CD4-positive, alpha-beta memory T cell (primary cell): ENCODE results near the gene DNAJC7. TPM values are rescaled to one million over a fixed set of nuclear protein-coding genes. Genes with fewer than 3 reads are reported as not detected.

ENCODE experiments used
- CTCF ChIA-PET: fragments of 350-600 bp; sonication (Branson Sonifier 250); formaldehyde crosslinking; loops from one replicate; lab custom pipeline; 2021; ENCODE audit warnings: inconsistent platforms; ENCODE audit not compliant: partially characterized antibody; lab: Charles Lee
- POLR2A ChIA-PET: fragments of 350-600 bp; sonication (Branson Sonifier 250); formaldehyde crosslinking; loops from one replicate; lab custom pipeline; 2021; ENCODE audit not compliant: partially characterized antibody; lab: Charles Lee
- DNase-seq, 5 donors: peaks; one replicate each; pipeline versions ENCODE4 v3.0.0 to v3.0.0-alpha.2; 2020 to 2022; ENCODE audit warnings: mixed read lengths in 1 of 5
- H3K27ac ChIP-seq: one replicate; pipeline ENCODE4 v1.7.0; 2013; ENCODE audit warnings: low read depth, low read length
- H3K27me3 ChIP-seq: 2 replicates; pipeline ENCODE4 v1.7.0; 2013; ENCODE audit warnings: mild to moderate bottlenecking, low read length, moderate library complexity; ENCODE audit not compliant: insufficient read depth
- H3K36me3 ChIP-seq: 2 replicates; pipeline ENCODE4 v1.7.0; 2013; ENCODE audit warnings: mild to moderate bottlenecking, low read length, moderate library complexity; ENCODE audit not compliant: insufficient read depth
- H3K4me1 ChIP-seq: 2 replicates; pipeline ENCODE4 v1.7.0; 2013; ENCODE audit warnings: mild to moderate bottlenecking, low read length, moderate library complexity; ENCODE audit not compliant: insufficient read depth
- H3K4me3 ChIP-seq, 2 donors: one replicate each; pipeline ENCODE4 v1.7.0; 2013; ENCODE audit warnings: low read length in 2 of 2, mild to moderate bottlenecking in 1 of 2
- H3K9me3 ChIP-seq, 2 donors: one replicate each; pipeline ENCODE4 v1.7.0; 2013; ENCODE audit warnings: low read length in 2 of 2, control low read depth in 1 of 2; ENCODE audit not compliant: control insufficient read depth in 1 of 2
- H3K27ac Mint-ChIP-seq, 7 donors: one replicate each; pipeline ENCODE4 v1.8.0; 2020 to 2021; ENCODE audit warnings: mixed read lengths in 7 of 7, mild to moderate bottlenecking in 6 of 7, inconsistent platforms in 3 of 7, moderate library complexity in 3 of 7
- H3K27me3 Mint-ChIP-seq, 2 donors: one replicate each; pipeline ENCODE4 v1.8.0; 2020 to 2021; ENCODE audit warnings: mixed read lengths in 2 of 2
- H3K36me3 Mint-ChIP-seq, 2 donors: one replicate each; pipeline ENCODE4 v1.8.0; 2020 to 2021; ENCODE audit warnings: mixed read lengths in 2 of 2, inconsistent platforms in 1 of 2, mild to moderate bottlenecking in 1 of 2
- H3K4me1 Mint-ChIP-seq, 4 donors: one replicate each; pipeline ENCODE4 v1.8.0; 2020 to 2021; ENCODE audit warnings: mixed read lengths in 4 of 4, mild to moderate bottlenecking in 1 of 4
- H3K4me3 Mint-ChIP-seq, 8 donors: one replicate each; pipeline ENCODE4 v1.8.0; 2020 to 2021; ENCODE audit warnings: mixed read lengths in 8 of 8, mild to moderate bottlenecking in 7 of 8, moderate library complexity in 6 of 8, inconsistent platforms in 3 of 8
- H3K9me3 Mint-ChIP-seq, 8 donors: one replicate each; pipeline ENCODE4 v1.8.0; 2020 to 2021; ENCODE audit warnings: mixed read lengths in 8 of 8, mild to moderate bottlenecking in 5 of 8, inconsistent platforms in 3 of 8, moderate library complexity in 1 of 8
- intact Hi-C: fragments of 100-400 bp; cut with micrococcal nuclease; formaldehyde crosslinking; loops from one replicate; pipeline ENCODE4 v1.15.1; 2023
- polyA plus RNA-seq, 2 donors: library from polyadenylated mRNA; unstranded; fragments of 300-500 nt; fragmentation: Illumina TruSeq; gene quantifications; one replicate each; pipeline ENCODE4 v1.2.3, GENCODE V29; 2021
- total RNA-seq, 2 experiments: library from RNA; stranded (reverse); gene quantifications; one replicate each; pipeline ENCODE4 v1.2.3, GENCODE V29; 2021

Gene DNAJC7
- total and polyA plus RNA-seq, 4 experiments from 2014 or later, result 45.2 to 112 (median 86.7) TPM

GRCh38 chr17:41959336-41960095 lies 57.7 kb downstream of the DNAJC7 start:
- Mint-ChIP-seq H3K9me3 (no peaks in the 10 kb centered on the region), H3K27ac (no peak overlapping the region), H3K4me1 (peaks cover 0 to 2% (median 0%) of the 10 kb centered on the region in 4 donors), H3K36me3 (no peaks in the 10 kb centered on the region), H3K27me3 (no peaks in the 10 kb centered on the region), H3K4me3 (no peak overlapping the region)
- no peaks in the 10 kb centered on the region for H3K27me3 ChIP-seq
- intact Hi-C loops, result no loop called here
- DNase-seq, result no peak
- no peaks in the 10 kb centered on the region for H3K36me3 ChIP-seq
- POLR2A ChIA-PET, result interaction anchor here (1.1 kb wide), 1 partner anchor 153 kb away, joined by 3 read pairs; the partner anchor contains the start of gene DHX58
- no peaks in the 10 kb centered on the region for H3K4me1 ChIP-seq
- CTCF ChIA-PET, result interaction anchor here (1.6 kb wide), 1 partner anchor 156 kb away, joined by 3 read pairs; no protein-coding TSS in a partner anchor
- H3K27ac ChIP-seq, result no peak overlapping the region
- no peak overlapping the region for H3K4me3 ChIP-seq
- no peaks in the 10 kb centered on the region for H3K9me3 ChIP-seq

GRCh38 chr17:41959030-41959335 lies 58.3 kb downstream of the DNAJC7 start:
- Mint-ChIP-seq H3K27me3 (no peaks in the 10 kb centered on the region), H3K9me3 (no peaks in the 10 kb centered on the region), H3K4me1 (peaks cover 0 to 2% (median 0%) of the 10 kb centered on the region in 4 donors), H3K4me3 (no peak overlapping the region), H3K27ac (no peak overlapping the region), H3K36me3 (no peaks in the 10 kb centered on the region)
- intact Hi-C loops, result no loop called here
- no peaks in the 10 kb centered on the region for H3K27me3 ChIP-seq
- H3K4me1 ChIP-seq, result no peaks in the 10 kb centered on the region
- DNase-seq, result no peak
- no peaks in the 10 kb centered on the region for H3K9me3 ChIP-seq
- no peak overlapping the region for H3K27ac ChIP-seq
- H3K4me3 ChIP-seq, result no peak overlapping the region
- ChIA-PET POLR2A (interaction anchor here (1.1 kb wide), 1 partner anchor 153 kb away, joined by 3 read pairs; the partner anchor contains the start of gene DHX58), CTCF (interaction anchor here (1.6 kb wide), 1 partner anchor 157 kb away, joined by 3 read pairs; no protein-coding TSS in a partner anchor)
- H3K36me3 ChIP-seq, result no peaks in the 10 kb centered on the region

GRCh38 chr17:41957869-41958439 lies 59.3 kb downstream of the DNAJC7 start:
- Histone ChIP-seq H3K4me1 (no peaks in the 10 kb centered on the region), H3K4me3 (no peak overlapping the region), H3K9me3 (no peaks in the 10 kb centered on the region), H3K27ac (no peak overlapping the region), H3K27me3 (no peaks in the 10 kb centered on the region), H3K36me3 (no peaks in the 10 kb centered on the region)
- Mint-ChIP-seq H3K4me1 (peaks cover 0 to 1% (median 0%) of the 10 kb centered on the region in 4 donors), H3K27me3 (no peaks in the 10 kb centered on the region), H3K36me3 (no peaks in the 10 kb centered on the region), H3K9me3 (no peaks in the 10 kb centered on the region), H3K4me3 (no peak overlapping the region), H3K27ac (no peak overlapping the region)
- ChIA-PET POLR2A (no interaction called here), CTCF (interaction anchor here (1.5 kb wide), 1 partner anchor 108 kb away, joined by 5 read pairs; no protein-coding TSS in a partner anchor)
- intact Hi-C loops, result no loop called here
- no peak for DNase-seq

- H3K36me3 Mint-ChIP-seq, result no peaks in the 10 kb centered on the region
- no peaks in the 10 kb centered on the region for H3K36me3 ChIP-seq
- no peak overlapping the region for H3K27ac ChIP-seq
- ChIA-PET CTCF (interaction anchor here (1.5 kb wide), 1 partner anchor 109 kb away, joined by 5 read pairs; no protein-coding TSS in a partner anchor), POLR2A (no interaction called here)
- H3K27me3 Mint-ChIP-seq, result no peaks in the 10 kb centered on the region
- no peaks in the 10 kb centered on the region for H3K4me1 ChIP-seq
- no peaks in the 10 kb centered on the region for H3K9me3 ChIP-seq
- H3K4me3 Mint-ChIP-seq, result no peak overlapping the region
- intact Hi-C loops, result no loop called here
- H3K27me3 ChIP-seq, result no peaks in the 10 kb centered on the region
- H3K27ac Mint-ChIP-seq, result no peak overlapping the region
- DNase-seq, result no peak
- H3K9me3 Mint-ChIP-seq, result no peaks in the 10 kb centered on the region
- no peaks in the 10 kb centered on the region for H3K4me1 Mint-ChIP-seq
- H3K4me3 ChIP-seq, result no peak overlapping the region
These were observed 60.0 kb downstream of the DNAJC7 start for GRCh38 chr17:41957031-41957868.

GRCh38 chr17:41956522-41956921 lies 60.7 kb downstream of the DNAJC7 start:
- ChIA-PET POLR2A (no interaction called here), CTCF (interaction anchor here (1.5 kb wide), 1 partner anchor 110 kb away, joined by 5 read pairs; no protein-coding TSS in a partner anchor)
- intact Hi-C loops, result no loop called here
- H3K27me3 ChIP-seq, result no peaks in the 10 kb centered on the region
- no peaks in the 10 kb centered on the region for H3K4me1 ChIP-seq
- Mint-ChIP-seq H3K27me3 (no peaks in the 10 kb centered on the region), H3K9me3 (no peaks in the 10 kb centered on the region), H3K4me1 (no peaks in the 10 kb centered on the region), H3K36me3 (no peaks in the 10 kb centered on the region), H3K4me3 (no peak overlapping the region), H3K27ac (no peak overlapping the region)
- H3K4me3 ChIP-seq, result no peak overlapping the region
- H3K27ac ChIP-seq, result no peak overlapping the region
- H3K9me3 ChIP-seq, result no peaks in the 10 kb centered on the region
- DNase-seq, result no peak
- H3K36me3 ChIP-seq, result no peaks in the 10 kb centered on the region

- H3K27ac ChIP-seq, result no peak overlapping the region
- H3K27me3 ChIP-seq, result no peaks in the 10 kb centered on the region
- DNase-seq, result no peak
- Mint-ChIP-seq H3K36me3 (no peaks in the 10 kb centered on the region), H3K27ac (no peak overlapping the region), H3K27me3 (no peaks in the 10 kb centered on the region), H3K4me1 (no peaks in the 10 kb centered on the region), H3K4me3 (no peak overlapping the region), H3K9me3 (no peaks in the 10 kb centered on the region)
- H3K4me3 ChIP-seq, result no peak overlapping the region
- H3K4me1 ChIP-seq, result no peaks in the 10 kb centered on the region
- no peaks in the 10 kb centered on the region for H3K36me3 ChIP-seq
- CTCF ChIA-PET, result no interaction called here
- intact Hi-C loops, result no loop called here
- no peaks in the 10 kb centered on the region for H3K9me3 ChIP-seq
- POLR2A ChIA-PET, result no interaction called here
These were observed 68.3 kb downstream of the DNAJC7 start for GRCh38 chr17:41948762-41949460.
